SK-N-MC (cell line): ENCODE results near the gene TUBB4B.

Source experiments
- DNase-seq: peaks from one replicate; pipeline ENCODE4 v3.0.0-alpha.2; 2011; ENCODE audit warnings: low read depth, low spot score
- H3K27ac ChIP-seq: fragments of 200-600 bp; sonication (generic); 2 replicates; pipeline ENCODE4 v1.5.1; 2016; ENCODE audit warnings: mixed run types
- H3K36me3 ChIP-seq: fragments of 200-600 bp; sonication (generic); 2 replicates; pipeline ENCODE4 v1.6.1; 2017; ENCODE audit warnings: antibody characterized with exemption, low read length, mixed read lengths; ENCODE audit not compliant: insufficient read depth
- H3K4me3 ChIP-seq: fragments of 200-600 bp; sonication (generic); 2 replicates; pipeline ENCODE4 v1.5.1; 2016
- H3K9ac ChIP-seq: fragments of 200-600 bp; sonication (generic); 2 replicates; pipeline ENCODE4 v1.8.0; 2017; ENCODE audit warnings: mixed run types, mixed read lengths; ENCODE audit not compliant: insufficient read length
- H3K9me3 ChIP-seq: fragments of 200-600 bp; sonication (generic); 2 replicates; pipeline ENCODE4 v1.6.1; 2017; ENCODE audit warnings: low read depth, mild to moderate bottlenecking, antibody characterized with exemption, low read length, moderate library complexity, mixed read lengths
- EZH2 ChIP-seq: fragments of 200-600 bp; sonication (generic); IDR thresholded peaks from one replicate; pipeline ENCODE4 v1.6.1; 2017; ENCODE audit warnings: antibody characterized with exemption
- FOXP2 ChIP-seq: optimal IDR thresholded peaks from 2 replicates; pipeline ENCODE3; 2011; ENCODE audit warnings: mild to moderate bottlenecking, moderate library complexity; ENCODE audit not compliant: insufficient read depth; ENCODE audit errors: extremely low read length, control extremely low read depth
- POLR2AphosphoS5 ChIP-seq: IDR thresholded peaks from 2 replicates; pipeline ENCODE4 v1.6.1; 2012; ENCODE audit warnings: mild to moderate bottlenecking, low read depth, low read length, borderline replicate concordance

TUBB4B gene

DNA sequence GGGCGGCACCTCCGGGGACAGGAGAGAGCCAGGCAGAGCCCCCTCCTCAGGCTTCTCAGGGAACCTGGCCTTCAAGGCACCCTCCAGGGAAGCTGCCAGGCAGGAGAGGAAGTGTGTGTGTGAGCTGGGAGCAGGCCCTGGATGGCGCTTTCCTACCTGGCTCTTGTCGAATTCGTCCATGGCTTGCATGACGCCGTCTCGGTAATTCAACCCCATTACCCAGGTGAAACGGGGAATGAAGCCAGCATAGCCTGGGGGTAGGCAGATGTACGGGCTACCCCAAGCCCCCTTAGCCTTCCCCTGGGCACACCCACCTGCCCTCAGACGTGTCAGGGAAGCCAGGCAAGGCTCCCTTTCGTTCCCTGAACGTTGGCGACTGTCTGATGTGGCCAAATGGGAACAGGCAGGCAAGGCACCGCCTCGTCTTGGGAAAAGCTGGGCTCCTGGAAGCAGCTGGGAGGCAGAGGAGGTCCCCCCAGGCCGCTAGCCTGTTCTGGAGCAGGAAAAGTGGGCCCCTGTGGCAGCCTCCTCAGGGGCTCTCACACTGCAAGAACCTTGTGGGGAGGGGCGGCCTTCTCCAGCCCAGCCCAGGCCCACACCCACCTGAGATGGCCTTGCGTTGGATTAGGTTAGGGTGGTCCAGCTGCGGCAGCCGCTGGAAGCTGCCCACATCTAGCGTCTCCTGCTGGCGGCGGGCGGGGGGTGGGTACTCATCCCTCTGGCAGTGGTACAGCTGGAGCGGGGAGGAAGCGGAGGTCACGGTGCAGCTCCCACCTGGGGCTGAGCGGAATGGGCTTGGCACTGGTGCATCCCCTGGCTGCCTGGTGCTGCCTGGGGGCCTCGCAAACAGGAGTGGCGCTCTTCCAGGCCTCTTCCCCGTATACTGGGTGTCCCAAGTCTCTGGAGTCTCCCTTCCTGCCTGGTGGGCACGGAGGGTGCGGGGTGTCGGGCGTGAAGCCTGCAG, 3.7 kb downstream of the TUBB4B start:
- no peak overlapping the region for H3K9ac ChIP-seq
- no peak for DNase-seq
- no peak overlapping the region for H3K27ac ChIP-seq
- H3K36me3 ChIP-seq, result peaks cover 21% of the 10 kb centered on the region
- no peaks in the 10 kb centered on the region for H3K9me3 ChIP-seq
- no peak for TF ChIP-seq FOXP2
- no peak for TF ChIP-seq POLR2AphosphoS5
- TF ChIP-seq EZH2, result no peak
- no peak overlapping the region for H3K4me3 ChIP-seq

DNA sequence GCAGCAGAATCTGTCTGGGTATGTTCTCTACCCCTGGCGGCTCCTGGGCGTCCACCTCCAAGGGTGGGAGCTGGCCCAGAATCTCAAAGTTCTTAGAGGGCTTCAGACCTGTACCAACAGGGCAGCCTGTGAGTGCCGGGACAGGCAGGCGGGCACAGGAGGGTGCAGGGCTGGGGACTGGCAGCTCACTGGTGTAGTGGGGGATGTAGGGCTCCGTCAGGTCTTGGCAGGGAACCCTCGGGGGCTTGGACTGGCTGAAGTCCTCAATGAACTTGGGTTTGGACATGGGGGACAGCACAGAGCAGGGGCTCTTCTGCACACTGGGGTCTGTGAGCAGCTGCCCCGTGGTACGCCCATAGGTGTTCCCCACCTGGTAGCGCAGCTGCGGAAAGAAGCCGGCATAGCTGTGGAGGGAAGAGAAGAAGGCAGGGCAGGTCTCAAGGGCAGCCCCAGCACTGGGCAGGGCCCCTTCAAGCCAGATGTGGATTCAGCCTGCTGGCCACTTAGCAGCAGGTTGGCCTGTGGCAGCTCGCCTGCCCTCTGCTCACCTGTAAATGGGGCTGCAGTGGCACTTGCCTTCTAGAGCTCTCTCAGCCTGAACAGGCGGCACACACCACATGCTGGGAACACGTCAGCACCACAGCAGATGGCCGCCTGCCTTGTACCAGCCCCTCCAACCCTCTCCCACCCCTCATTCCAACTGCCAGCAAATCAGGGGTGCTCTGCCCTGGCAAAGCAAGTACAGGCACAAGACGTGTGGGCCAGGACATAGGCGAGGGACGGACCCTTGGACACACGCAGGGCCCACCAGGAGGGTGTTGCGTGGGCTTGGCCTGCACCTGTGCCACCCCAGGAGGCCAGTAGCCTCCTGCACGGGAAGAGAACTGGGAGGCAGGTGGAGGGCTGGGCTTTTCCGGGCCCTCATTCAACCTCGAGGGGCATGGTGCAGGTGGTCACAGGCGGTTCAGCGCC, 4.6 kb downstream of the TUBB4B start:
- no peak for TF ChIP-seq EZH2
- TF ChIP-seq FOXP2, result no peak
- no peak for TF ChIP-seq POLR2AphosphoS5
- H3K4me3 ChIP-seq, result no peak overlapping the region
- H3K9me3 ChIP-seq, result no peaks in the 10 kb centered on the region
- H3K36me3 ChIP-seq, result peaks cover 21% of the 10 kb centered on the region
- DNase-seq, result no peak
- no peak overlapping the region for H3K9ac ChIP-seq
- H3K27ac ChIP-seq, result no peak overlapping the region

DNA sequence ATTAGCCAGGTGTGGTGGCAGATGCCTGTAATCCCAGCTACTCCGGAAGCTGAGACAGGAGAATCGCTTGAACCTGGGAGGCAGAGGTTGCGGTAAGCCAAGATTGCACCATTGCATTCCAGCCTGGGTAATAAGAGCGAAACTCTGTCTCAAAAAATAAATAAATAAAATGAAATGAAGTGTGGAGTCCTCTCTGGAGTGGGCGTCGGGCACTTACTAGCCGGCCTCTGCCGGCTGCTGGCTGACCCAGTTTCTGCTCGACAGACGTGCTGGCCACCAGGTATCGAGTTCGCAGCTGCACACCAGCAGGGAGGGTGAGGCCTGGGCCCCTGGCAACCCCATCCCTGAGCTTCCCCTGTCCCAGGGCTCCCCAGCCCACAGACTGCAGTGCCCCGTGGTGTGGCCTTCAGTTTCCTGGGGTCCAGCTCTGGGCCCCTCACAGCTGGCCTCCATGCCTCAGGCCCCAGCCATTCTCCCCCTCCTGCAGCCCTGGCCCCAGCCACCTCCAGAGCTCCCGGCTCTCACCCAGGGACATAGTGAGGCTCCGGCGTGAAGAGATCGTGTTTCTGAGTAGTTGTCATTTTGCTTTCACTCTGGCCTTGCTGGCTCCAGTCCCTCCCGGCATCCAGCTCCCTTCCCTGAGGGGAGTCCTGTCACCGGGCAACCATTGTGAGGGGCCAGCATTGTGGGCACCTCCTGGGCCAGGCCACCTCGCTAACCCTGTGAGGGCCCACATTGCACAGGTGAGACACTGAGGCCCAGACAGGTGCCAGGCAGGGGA, 6.2 kb downstream of the TUBB4B start:
- no peak for TF ChIP-seq POLR2AphosphoS5
- TF ChIP-seq EZH2, result no peak
- TF ChIP-seq FOXP2, result no peak
- Histone ChIP-seq H3K36me3 (peaks cover 14% of the 10 kb centered on the region), H3K9ac (no peak overlapping the region), H3K27ac (no peak overlapping the region), H3K9me3 (no peaks in the 10 kb centered on the region), H3K4me3 (no peak overlapping the region)
- no peak for DNase-seq

DNA sequence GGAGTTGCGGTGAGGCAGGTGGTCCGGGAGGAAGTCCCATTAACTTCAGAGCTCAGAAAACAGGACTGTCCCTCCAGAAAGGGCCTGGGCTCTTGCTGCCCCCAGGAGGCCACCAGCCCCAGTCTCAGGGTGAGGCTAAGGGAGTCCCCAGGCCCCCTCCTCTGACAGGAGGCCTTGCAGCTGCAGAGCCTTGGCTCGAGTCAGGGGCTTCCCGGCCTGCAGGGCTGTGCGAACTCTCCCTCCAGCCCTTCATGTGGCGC, 6.8 kb downstream of the TUBB4B start:
- peaks cover 9% of the 10 kb centered on the region for H3K36me3 ChIP-seq
- H3K27ac ChIP-seq, result no peak overlapping the region
- DNase-seq, result no peak
- H3K4me3 ChIP-seq, result no peak overlapping the region
- TF ChIP-seq FOXP2 (no peak), EZH2 (no peak), POLR2AphosphoS5 (no peak)
- H3K9ac ChIP-seq, result no peak overlapping the region
- H3K9me3 ChIP-seq, result no peaks in the 10 kb centered on the region

DNA sequence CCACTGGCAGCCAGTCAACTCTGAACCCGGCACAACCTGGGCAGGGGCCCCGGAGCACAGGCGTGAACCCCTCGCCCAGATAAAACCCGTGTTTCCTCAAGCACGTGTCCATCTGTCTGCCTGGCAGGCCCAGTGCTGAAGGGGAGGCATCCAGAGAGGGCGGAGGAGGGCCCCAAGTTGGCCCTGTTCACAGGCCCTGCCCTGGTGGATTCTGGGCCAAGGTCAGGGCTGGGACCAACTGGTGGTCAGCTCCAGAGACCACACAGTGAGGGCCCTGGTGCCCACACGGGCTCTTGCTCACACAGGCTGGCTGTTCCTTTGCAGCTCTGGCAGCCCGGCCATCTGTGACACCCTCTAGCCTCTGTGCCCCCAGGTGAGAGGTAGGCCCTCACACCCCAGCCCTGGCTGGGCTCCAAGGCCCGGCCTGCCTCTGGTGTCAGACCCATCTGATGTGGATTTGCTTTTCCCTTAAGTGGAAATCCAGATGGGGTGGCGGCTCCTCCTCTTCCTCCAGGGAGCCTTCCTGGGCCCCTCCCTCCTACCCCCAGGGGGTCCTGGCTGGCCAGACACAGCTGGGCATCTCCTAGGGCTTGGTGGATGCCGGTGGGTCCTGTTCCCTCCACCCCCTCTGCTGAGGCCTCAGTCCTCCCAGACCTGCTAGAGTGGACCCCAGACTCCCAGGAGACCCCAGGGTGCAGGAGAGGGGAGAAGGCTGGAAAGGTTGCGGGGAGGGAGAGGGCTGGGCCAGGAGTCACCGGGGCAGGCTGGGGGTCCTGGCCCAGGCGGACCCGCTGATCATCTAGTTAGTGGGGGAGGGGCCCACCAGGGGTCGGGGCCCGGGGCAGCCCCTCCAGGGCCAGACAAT, 9.5 kb downstream of the TUBB4B start:
- H3K27ac ChIP-seq, result no peak overlapping the region
- H3K36me3 ChIP-seq, result no peaks in the 10 kb centered on the region
- TF ChIP-seq POLR2AphosphoS5 (no peak), FOXP2 (no peak), EZH2 (no peak)
- no peak for DNase-seq
- no peak overlapping the region for H3K9ac ChIP-seq
- H3K9me3 ChIP-seq, result no peaks in the 10 kb centered on the region
- no peak overlapping the region for H3K4me3 ChIP-seq

DNA sequence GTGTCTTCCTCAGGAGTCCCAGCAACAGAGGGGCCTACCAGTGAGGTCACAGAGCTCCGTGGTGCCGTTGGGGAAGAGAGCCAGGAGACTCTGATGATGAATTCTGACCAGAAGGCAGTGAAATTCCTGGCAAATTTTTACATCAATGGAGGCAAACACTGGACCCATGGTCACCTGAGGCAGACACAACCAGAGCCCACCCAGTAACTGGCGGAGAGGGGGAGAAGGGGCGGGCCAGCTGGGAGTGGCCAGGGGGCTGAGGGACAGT, 10.0 kb downstream of the TUBB4B start, which contains the start of gene STPG3:
STPG3 (plus strand) TSS at position 93 of the 268 bp plus-strand sequence; CDS start at position 94, 1 bp downstream.
- no peak within 1 kb of the TSS for H3K27ac ChIP-seq
- no peak for TF ChIP-seq EZH2
- no peak for TF ChIP-seq FOXP2
- no peak for TF ChIP-seq POLR2AphosphoS5
- no peak within 1 kb of the TSS for H3K9ac ChIP-seq
- no peaks in the 10 kb centered on the region for H3K9me3 ChIP-seq
- no peak within 1 kb of the TSS for H3K4me3 ChIP-seq
- peaks cover under 1% of the 10 kb centered on the region; the same call in 1 of the 2 replicates for H3K36me3 ChIP-seq
- DNase-seq, result no peak
